ENCODE measurements around the gene GC.
"Not testable (repeated sequence)": the region's sequence is repeated elsewhere in the genome, so short reads cannot be mapped to it uniquely, and the experiment has no call there.

GC gene, protein sequence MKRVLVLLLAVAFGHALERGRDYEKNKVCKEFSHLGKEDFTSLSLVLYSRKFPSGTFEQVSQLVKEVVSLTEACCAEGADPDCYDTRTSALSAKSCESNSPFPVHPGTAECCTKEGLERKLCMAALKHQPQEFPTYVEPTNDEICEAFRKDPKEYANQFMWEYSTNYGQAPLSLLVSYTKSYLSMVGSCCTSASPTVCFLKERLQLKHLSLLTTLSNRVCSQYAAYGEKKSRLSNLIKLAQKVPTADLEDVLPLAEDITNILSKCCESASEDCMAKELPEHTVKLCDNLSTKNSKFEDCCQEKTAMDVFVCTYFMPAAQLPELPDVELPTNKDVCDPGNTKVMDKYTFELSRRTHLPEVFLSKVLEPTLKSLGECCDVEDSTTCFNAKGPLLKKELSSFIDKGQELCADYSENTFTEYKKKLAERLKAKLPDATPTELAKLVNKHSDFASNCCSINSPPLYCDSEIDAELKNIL

GRCh38 chr4:71783972-71784371 is at the start of gene GC:
GC (minus strand) TSS chr4:71784079; CDS start chr4:71784018, 61 bp downstream.
- no peak for DNase-seq

- no peak for DNase-seq
Measured at GRCh38 chr4:71833232-71833900, 49.5 kb upstream of the GC start.

- DNase-seq = no peak
Measured at GRCh38 chr4:71832049-71832448, 48.2 kb upstream of the GC start.

DNA sequence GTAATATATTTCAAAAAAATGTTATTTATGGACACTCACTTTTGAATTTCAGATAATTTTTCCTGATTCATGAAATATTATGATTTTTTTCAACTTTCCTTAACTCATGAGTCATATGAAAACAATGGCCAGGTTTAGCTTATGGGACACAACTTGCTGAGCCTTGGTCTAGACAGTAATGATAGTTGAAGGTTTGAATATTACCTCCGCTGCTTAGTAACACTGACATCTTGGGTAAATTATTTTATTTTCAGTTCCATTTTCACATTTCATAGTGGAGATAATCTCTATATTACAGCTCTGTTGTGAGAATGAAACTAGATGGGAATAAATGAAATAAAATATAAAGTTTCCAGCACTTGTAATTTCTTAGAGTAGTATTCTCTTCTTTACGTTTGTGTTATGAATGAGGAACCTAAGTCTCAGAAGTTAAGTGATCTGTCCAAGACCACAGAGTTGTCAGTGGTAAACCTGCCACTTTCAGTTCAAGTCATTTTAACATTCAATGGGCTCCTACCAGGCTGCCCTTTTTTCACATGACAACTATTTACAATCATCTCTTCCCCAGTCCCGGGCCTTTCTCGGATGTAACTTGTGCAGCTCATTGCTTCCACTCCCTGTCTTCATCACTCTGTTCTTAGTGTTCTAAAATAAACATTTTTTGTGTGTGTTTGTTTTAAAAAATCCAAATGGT is 46.8 kb upstream of the GC start:
- DNase-seq = no peak

GRCh38 chr4:71828470-71828869 is 44.6 kb upstream of the GC start:
- DNase-seq = no peak

DNA sequence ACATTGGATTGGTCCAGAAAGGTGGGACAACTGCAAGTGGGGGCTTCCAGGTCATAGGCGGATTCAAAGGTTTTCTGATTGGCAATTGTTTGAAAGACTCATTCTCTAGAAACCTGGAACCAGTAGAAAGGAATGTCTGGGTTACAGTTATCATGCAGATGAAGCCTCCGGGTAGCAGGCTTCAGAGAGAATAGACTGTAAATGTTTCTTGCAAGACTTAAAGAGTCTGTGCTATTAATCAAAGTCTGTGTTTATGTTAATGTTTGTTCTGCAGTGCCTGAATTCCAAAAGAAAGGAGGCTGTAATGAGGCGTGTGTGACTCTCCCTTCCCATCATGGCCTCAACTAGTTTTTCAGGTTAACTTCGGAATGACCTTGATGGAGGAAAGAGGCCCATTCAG is 43.9 kb upstream of the GC start:
- DNase-seq = no peak

DNA sequence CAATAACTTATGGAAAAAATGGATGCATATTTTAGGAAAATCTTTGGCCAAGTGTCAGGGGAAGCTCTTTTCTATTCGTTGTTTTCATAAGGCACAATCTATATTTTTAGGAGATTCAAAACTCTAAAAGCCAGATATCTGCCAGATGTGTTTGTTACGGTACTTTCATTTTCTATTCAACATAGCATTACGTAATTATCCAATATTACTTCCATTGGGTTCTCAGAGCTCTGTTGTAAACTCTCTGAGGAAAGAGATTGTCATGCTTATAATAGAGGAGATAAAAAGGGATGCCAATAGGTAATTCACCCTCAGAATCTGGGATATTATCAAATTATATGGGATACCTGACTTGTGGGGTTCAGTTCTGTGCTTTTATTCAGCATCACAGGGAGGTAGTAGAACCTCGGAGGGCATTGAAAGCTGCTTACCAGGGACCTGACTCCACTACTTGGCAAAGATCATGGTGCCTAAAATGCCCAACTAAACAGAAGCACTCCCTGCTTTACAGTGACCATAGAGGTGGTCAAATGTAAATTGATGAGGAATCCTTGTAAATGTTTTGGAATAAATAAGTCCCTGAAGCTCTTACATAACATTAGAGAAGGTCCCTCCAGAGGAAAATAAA is 32.9 kb upstream of the GC start:
- no peak for DNase-seq

- DNase-seq = no peak
Measured at GRCh38 chr4:71814433-71814832, 30.6 kb upstream of the GC start.

DNA sequence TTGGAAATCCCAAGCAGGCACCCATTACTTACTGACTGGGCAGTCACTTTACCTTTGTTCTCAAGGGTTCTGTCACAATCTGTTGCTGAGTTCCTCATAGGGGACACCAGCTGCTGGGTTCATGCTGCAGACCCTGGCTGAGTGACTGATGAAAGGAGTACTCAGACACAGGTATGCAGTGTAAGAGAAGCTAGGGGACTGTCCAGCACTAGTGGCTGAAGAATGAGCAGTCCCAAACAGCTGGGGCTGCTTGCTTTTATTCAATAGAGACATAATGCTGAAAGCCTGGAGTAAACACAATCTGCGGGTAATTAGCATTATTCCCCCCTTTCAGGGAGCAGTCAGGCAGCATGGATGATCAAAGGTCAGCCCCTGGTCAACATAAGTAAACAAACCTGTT is 25.9 kb upstream of the GC start:
- not testable (repeated sequence) for DNase-seq

DNA sequence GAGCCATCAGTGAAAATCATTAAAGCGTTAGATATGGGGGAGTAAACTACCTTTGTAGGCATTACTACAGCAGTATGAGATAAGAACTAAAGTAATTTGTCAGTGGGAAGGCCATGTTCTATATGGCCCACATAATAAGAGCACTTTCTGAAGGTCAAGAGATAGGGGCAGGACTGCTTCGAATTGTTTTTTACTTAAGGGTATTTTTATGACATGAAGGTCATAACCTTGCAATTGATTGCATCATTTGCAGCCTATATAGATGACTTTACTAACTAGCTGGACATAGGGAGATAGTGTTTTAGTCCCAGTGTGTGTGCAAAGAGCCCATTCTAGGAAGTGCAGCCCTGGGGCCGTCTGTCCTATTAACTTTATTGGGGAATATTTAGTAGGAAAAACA is 23.6 kb upstream of the GC start:
- no peak for DNase-seq

DNA sequence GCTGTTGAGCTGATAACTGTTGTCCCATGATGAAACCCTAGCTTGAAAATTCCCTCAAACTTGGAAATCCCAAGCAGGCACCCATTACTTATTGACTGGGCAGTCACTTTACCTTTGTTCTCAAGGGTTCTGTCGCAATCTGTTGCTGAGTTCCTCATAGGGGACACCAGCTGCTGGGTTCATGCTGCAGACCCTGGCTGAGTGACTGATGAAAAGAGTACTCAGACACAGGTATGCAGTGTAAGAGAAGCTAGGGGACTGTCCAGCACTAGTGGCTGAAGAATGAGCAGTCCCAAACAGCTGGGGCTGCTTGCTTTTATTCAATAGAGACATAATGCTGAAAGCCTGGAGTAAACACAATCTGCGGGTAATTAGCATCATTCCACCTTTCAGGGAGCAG is 21.4 kb upstream of the GC start:
- not testable (repeated sequence) for DNase-seq

DNA sequence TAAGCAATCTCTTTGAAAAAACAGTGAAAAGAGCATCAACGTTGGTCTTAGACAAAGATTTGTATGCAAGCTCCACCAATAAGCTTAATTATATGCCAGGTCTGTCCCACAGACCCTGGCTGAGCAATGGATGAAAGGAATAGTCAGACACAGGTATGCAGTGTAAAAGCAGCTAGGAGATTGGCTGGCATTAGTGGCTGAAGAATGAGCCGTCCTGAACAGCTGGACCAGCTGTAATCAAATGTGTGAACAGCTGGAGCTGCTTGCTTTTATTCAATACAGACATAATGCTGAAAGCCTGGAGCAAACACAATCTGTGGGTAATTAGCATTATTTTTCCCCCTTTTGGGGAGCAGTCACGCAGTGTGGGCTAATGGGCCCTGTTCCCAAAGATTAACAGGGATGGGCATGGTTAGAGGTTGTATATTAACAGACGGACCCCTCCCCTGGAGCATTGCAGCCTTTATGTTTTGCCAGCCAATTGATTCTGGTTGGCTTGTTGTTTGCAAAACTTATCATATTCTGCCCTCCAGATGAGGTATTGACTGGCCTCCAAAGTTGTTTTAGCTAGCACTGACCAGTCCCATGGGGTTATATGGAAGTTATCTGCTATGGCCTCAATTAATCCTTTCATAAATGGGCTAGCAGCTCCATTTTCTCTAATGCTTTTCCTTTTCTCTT is 20.3 kb upstream of the GC start:
- DNase-seq = not testable (repeated sequence)

DNA sequence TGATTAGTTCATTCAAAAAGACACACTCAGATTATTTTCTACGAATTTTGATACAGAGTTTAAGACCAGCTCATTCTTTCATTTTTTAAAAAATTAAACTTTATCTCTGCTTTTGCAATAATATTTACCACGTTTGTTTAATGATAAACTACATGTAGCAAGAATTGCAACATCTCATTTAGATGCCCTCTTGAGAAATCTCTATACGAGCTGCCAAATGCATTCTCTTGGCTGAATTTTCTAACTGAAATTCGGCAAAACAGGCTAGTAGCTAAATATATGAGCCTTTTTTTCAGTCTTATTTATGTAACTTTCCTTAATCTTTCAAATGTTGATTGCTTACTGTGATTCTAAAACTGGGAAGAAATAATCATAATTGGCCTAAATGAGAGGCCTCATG is 2.1 kb upstream of the GC start:
- DNase-seq = no peak

GRCh38 chr4:71784569-71785197 is 804 bp upstream of the GC start:
- no peak for DNase-seq

DNA sequence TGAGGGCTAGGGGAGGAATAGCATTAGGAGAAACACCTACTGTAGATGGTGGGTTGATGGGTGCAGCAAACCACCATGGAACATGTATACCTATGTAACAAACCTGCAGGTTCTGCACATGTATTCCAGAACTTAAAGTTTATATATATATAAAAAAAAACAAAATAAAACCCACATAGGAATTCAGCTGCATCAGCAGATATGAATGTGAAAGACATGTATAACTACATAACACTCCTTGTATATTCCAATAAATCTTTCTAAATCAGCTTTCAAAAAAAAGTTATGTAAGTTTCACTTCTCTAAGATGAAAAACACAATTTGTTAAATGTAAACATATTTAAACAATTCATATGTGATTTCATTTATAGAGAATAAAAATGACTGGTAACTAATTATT is 6.0 kb downstream of the GC start:
- no peak for DNase-seq

DNA sequence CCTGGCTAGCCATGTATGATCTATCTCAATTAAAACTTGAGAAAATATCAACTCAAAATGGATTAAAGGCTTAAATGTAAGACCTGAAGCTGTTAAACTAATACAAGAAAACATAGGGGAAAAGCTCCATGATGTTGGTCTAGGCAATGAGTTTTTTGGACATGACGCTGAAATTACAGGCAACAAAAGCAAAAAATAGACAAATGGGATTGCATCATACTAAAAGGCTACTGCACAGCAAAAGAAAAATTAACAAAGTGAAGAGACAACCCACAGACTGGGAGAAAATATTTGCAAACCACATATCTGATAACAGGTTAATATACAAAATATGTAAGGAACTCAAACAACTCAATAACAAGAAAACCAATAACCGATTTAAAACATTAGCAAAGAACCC is 8.4 kb downstream of the GC start:
- DNase-seq = no peak

DNA sequence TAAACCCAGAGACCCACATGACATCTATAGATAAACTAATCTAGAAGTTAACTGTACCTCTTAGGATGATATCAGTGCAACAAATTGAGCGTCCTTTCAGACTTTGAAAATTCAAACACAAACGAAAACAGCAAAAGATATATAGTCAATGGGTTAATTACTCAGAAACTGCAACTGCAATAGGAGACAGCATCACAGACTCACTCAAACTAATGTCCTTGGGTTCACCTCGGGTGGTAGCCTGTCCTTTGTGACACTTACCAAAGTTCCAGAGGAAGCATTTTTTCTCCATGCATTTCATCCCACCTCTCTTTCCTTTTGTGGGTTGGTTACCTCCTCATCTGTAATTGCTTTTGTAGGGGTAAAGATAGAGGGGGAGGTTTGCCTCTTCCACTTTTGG is 9.7 kb downstream of the GC start:
- DNase-seq = no peak

DNA sequence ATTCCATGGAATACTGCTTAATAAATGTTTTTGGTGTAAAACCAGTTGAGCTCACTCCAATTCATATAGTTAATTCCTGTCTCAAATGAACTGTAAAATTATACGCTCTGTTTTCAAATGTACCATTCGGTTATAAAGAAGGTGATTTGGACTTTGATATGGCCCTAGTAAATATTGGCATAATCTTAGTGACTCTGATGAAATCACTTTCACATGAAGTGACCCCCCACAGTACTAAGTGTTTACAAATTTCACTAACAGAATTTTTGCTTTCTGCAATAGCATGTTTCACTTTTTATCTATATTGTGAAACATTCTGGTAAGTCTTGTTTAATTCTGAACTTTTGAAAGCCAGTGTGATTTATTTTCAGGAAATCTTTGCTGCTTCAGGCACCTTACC is 10.9 kb downstream of the GC start:
- DNase-seq = no peak

GRCh38 chr4:71772592-71772991 is 11.3 kb downstream of the GC start:
- DNase-seq = no peak

DNA sequence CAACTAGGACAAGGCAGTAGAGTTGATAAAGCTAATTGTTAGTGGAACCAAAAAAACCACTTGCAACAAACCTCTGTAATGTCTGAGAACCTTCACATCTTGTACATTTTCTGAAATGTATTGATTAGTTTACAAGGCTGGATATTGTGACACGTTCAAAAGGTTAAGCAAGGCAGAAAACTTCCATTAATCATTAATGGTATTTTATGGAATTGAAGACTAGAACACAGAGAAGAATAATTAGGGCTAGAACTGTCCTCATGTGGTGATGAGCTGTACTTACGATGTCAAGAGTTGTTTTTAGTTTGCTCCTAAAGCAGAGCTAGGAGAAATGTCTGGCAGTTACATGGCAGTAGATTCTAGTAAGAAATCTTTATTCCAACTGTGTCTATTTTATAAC is 12.3 kb downstream of the GC start:
- no peak for DNase-seq

DNA sequence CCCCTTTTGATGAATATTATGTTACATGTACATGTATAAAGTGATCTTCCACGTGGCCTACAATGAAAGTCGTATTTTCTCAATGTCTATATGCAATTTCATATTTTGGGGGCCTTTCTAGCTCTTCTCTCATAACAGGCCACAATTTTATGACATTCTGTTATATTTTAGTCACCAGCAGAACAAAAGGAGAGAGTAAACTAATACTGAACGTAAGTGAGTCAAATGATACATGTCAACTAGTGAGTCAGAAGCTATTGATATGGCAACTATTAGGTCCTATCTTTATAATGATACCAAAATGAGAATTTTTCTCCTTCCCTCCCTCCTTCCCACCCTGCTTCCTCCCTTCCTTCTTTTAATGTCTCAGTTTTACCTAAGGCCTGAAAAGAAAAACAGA is 14.4 kb downstream of the GC start:
- DNase-seq = no peak

GRCh38 chr4:71768123-71768522 is 15.8 kb downstream of the GC start:
- no peak for DNase-seq
